ENCODE data around the gene IL17C.

IL17C gene

GRCh38 chr16:88610080-88610479, 28.3 kb upstream of the IL17C start:
- DNase-seq (ENCODE audit: low read depth), result no peak

- no peak for DNase-seq (ENCODE audit: low read depth)
Observed at GRCh38 chr16:88610909-88611812, 27.2 kb upstream of the IL17C start.

GRCh38 chr16:88613293-88613692, 25.1 kb upstream of the IL17C start:
- no peak for DNase-seq (ENCODE audit: low read depth)

GRCh38 chr16:88613911-88614817, 24.2 kb upstream of the IL17C start:
- no peak for DNase-seq (ENCODE audit: low read depth)

- DNase-seq (ENCODE audit: low read depth), result no peak
Observed at GRCh38 chr16:88614818-88615580, 23.4 kb upstream of the IL17C start.

GRCh38 chr16:88616320-88616719, 22.1 kb upstream of the IL17C start:
- DNase-seq (ENCODE audit: low read depth), result no peak

- DNase-seq (ENCODE audit: low read depth), result no peak
Observed at GRCh38 chr16:88616736-88617135, 21.6 kb upstream of the IL17C start.

GRCh38 chr16:88617268-88618031, 20.9 kb upstream of the IL17C start:
- no peak for DNase-seq (ENCODE audit: low read depth)

- DNase-seq (ENCODE audit: low read depth), result no peak
Observed at GRCh38 chr16:88618182-88618955, 20.0 kb upstream of the IL17C start.

- no peak for DNase-seq (ENCODE audit: low read depth)
Observed at GRCh38 chr16:88618956-88619667, 19.3 kb upstream of the IL17C start.

GRCh38 chr16:88619859-88620815, 18.2 kb upstream of the IL17C start:
- peak; percentile 38 for DNase-seq (ENCODE audit: low read depth)

GRCh38 chr16:88622125-88622524, 16.2 kb upstream of the IL17C start:
- no peak for DNase-seq (ENCODE audit: low read depth)

GRCh38 chr16:88622866-88623265, 15.5 kb upstream of the IL17C start:
- DNase-seq (ENCODE audit: low read depth), result no peak

GRCh38 chr16:88623858-88624257, 14.5 kb upstream of the IL17C start:
- no peak for DNase-seq (ENCODE audit: low read depth)

GRCh38 chr16:88624481-88624880, 13.9 kb upstream of the IL17C start:
- no peak for DNase-seq (ENCODE audit: low read depth)

- no peak for DNase-seq (ENCODE audit: low read depth)
Observed at GRCh38 chr16:88624977-88625576, 13.3 kb upstream of the IL17C start.

- DNase-seq (ENCODE audit: low read depth), result no peak
Observed at GRCh38 chr16:88626646-88627045, 11.7 kb upstream of the IL17C start.
